HEK293 (cell line): ENCODE data around the gene PARP8.
"Not testable (repeated sequence)": the region's sequence is repeated elsewhere in the genome, so short reads cannot be mapped to it uniquely, and the experiment has no call there.

Source experiments
- CTCF ChIA-PET: fragments of 350-600 bp; formaldehyde crosslinking; extraction: SDS; loops from one replicate; lab custom pipeline; 2021; ENCODE audit warnings: antibody characterized with exemption; lab: Yijun Ruan, JAX
- POLR2A ChIA-PET: fragments of 300-600 bp; formaldehyde crosslinking; extraction: SDS; loops from one replicate; lab custom pipeline; 2020; ENCODE audit warnings: antibody characterized with exemption, inconsistent platforms; lab: Yijun Ruan, JAX
- H3K27ac ChIP-seq: fragments of 200-500 bp; sonication (Bioruptor generic); 2 replicates; pipeline ENCODE4 v1.5.1; 2014; ENCODE audit warnings: low read depth, low read length, control low read depth, inconsistent platforms; ENCODE audit errors: extremely low read depth
- H3K36me3 ChIP-seq, 2 experiments: fragments of 200-500 bp in 1 of 2; sonication (Bioruptor generic) in 1 of 2; 1 replicate in 1 of 2; 2 replicates in 1 of 2; pipeline ENCODE4 v1.5.1; 2014 to 2017; ENCODE audit warnings: inconsistent platforms in 2 of 2, low read length in 2 of 2; ENCODE audit not compliant: control insufficient read depth in 2 of 2, insufficient read depth in 1 of 2
- H3K4me1 ChIP-seq: fragments of 200-500 bp; sonication (Bioruptor generic); 2 replicates; pipeline ENCODE4 v1.5.1; 2014; ENCODE audit warnings: mild to moderate bottlenecking, low read length, inconsistent platforms; ENCODE audit not compliant: control insufficient read depth, insufficient read depth
- H3K4me3 ChIP-seq: 2 replicates; pipeline ENCODE4 v1.5.1; 2011; ENCODE audit warnings: low read depth, mild to moderate bottlenecking, control low read depth, low read length, moderate library complexity
- H3K9me3 ChIP-seq: fragments of 200-500 bp; sonication (Bioruptor generic); 2 replicates; pipeline ENCODE4 v1.5.1; 2014; ENCODE audit warnings: low read depth, low read length, inconsistent platforms; ENCODE audit not compliant: control insufficient read depth, insufficient read depth
- EGR2 ChIP-seq: fragments of 450-650 bp; formaldehyde crosslinking; IDR thresholded peaks from 2 replicates; pipeline ENCODE4 v1.5.1; 2016; ENCODE audit warnings: low read depth, missing biosample characterization, missing genetic modification characterization
- GFI1B ChIP-seq: fragments of 450-650 bp; formaldehyde crosslinking; IDR thresholded peaks from 2 replicates; pipeline ENCODE4 v1.5.1; 2016; ENCODE audit warnings: missing biosample characterization, missing genetic modification characterization
- GLI2 ChIP-seq: fragments of 450-650 bp; formaldehyde crosslinking; IDR thresholded peaks from 2 replicates; pipeline ENCODE4; 2017; ENCODE audit warnings: missing biosample characterization, missing genetic modification characterization, low read depth, borderline replicate concordance
- KLF8 ChIP-seq: fragments of 450-650 bp; formaldehyde crosslinking; IDR thresholded peaks from 2 replicates; pipeline ENCODE4 v1.5.1; 2016; ENCODE audit warnings: missing biosample characterization, missing genetic modification characterization
- SP2 ChIP-seq: fragments of 450-650 bp; formaldehyde crosslinking; IDR thresholded peaks from 2 replicates; pipeline ENCODE4 v1.5.1; 2016; ENCODE audit warnings: missing biosample characterization, missing genetic modification characterization
- ZNF121 ChIP-seq: fragments of 450-650 bp; formaldehyde crosslinking; IDR thresholded peaks from 2 replicates; pipeline ENCODE4 v1.5.1; 2016; ENCODE audit warnings: missing biosample characterization, missing genetic modification characterization
- ZNF132 ChIP-seq: fragments of 450-650 bp; formaldehyde crosslinking; IDR thresholded peaks from 2 replicates; pipeline ENCODE4 v1.5.1; 2017; ENCODE audit warnings: missing biosample characterization, missing genetic modification characterization, borderline replicate concordance
- ZNF138 ChIP-seq: fragments of 450-650 bp; formaldehyde crosslinking; IDR thresholded peaks from 2 replicates; pipeline ENCODE4 v1.5.1; 2016; ENCODE audit warnings: missing biosample characterization, missing genetic modification characterization, borderline replicate concordance
- ZNF146 ChIP-seq: fragments of 450-650 bp; formaldehyde crosslinking; IDR thresholded peaks from 2 replicates; pipeline ENCODE4 v1.5.1; 2016; ENCODE audit warnings: missing biosample characterization, missing genetic modification characterization
- ZNF175 ChIP-seq: fragments of 450-650 bp; formaldehyde crosslinking; IDR thresholded peaks from 2 replicates; pipeline ENCODE4 v1.5.1; 2016; ENCODE audit warnings: missing biosample characterization, missing genetic modification characterization
- ZNF184 ChIP-seq: fragments of 450-650 bp; IDR thresholded peaks from 2 replicates; pipeline ENCODE4 v1.5.1; 2018; ENCODE audit warnings: missing biosample characterization, mild to moderate bottlenecking, missing genetic modification characterization
- ZNF202 ChIP-seq: fragments of 450-650 bp; formaldehyde crosslinking; IDR thresholded peaks from 2 replicates; pipeline ENCODE4 v1.5.1; 2016; ENCODE audit warnings: missing biosample characterization, missing genetic modification characterization, borderline replicate concordance
- ZNF248 ChIP-seq: fragments of 450-650 bp; formaldehyde crosslinking; IDR thresholded peaks from 2 replicates; pipeline ENCODE4 v1.5.1; 2017; ENCODE audit warnings: missing biosample characterization, missing genetic modification characterization
- ZNF280C ChIP-seq: fragments of 450-650 bp; formaldehyde crosslinking; IDR thresholded peaks from 2 replicates; pipeline ENCODE4 v1.5.1; 2016; ENCODE audit warnings: missing biosample characterization, missing genetic modification characterization
- ZNF473 ChIP-seq: fragments of 450-650 bp; formaldehyde crosslinking; IDR thresholded peaks from 2 replicates; pipeline ENCODE4 v1.5.1; 2017; ENCODE audit warnings: missing biosample characterization, missing genetic modification characterization
- ZNF48 ChIP-seq: fragments of 450-650 bp; formaldehyde crosslinking; IDR thresholded peaks from 2 replicates; pipeline ENCODE4 v1.5.1; 2016; ENCODE audit warnings: missing biosample characterization, missing genetic modification characterization
- ZNF623 ChIP-seq: fragments of 450-650 bp; formaldehyde crosslinking; IDR thresholded peaks from 2 replicates; pipeline ENCODE4 v1.5.1; 2016; ENCODE audit warnings: missing biosample characterization, missing genetic modification characterization
- ZNF639 ChIP-seq: fragments of 450-650 bp; formaldehyde crosslinking; IDR thresholded peaks from 2 replicates; pipeline ENCODE4 v1.5.1; 2016; ENCODE audit warnings: missing biosample characterization, missing genetic modification characterization
- ZNF768 ChIP-seq: fragments of 450-650 bp; formaldehyde crosslinking; IDR thresholded peaks from 2 replicates; pipeline ENCODE4 v1.5.1; 2018; ENCODE audit warnings: missing biosample characterization, mild to moderate bottlenecking, missing genetic modification characterization
- ZNF843 ChIP-seq: fragments of 450-650 bp; formaldehyde crosslinking; IDR thresholded peaks from 2 replicates; pipeline ENCODE4 v1.5.1; 2016; ENCODE audit warnings: missing biosample characterization, missing genetic modification characterization
- ZSCAN5A ChIP-seq: fragments of 450-650 bp; formaldehyde crosslinking; IDR thresholded peaks from 2 replicates; pipeline ENCODE4 v1.5.1; 2016; ENCODE audit warnings: missing biosample characterization, missing genetic modification characterization
- TF ChIP-seq, protein P1 (sequence below): fragments of 450-650 bp; formaldehyde crosslinking; IDR thresholded peaks from 2 replicates; pipeline ENCODE4 v1.5.1; 2016; ENCODE audit warnings: missing biosample characterization, missing genetic modification characterization

The PARP8 gene

GRCh38 chr5:50808406-50808805 is 142.0 kb downstream of the PARP8 start:
- CTCF ChIA-PET: no interaction called here
- no peak overlapping the region for H3K27ac ChIP-seq
- peaks cover 12% of the 10 kb centered on the region; the same call in 1 of the 2 replicates for H3K4me1 ChIP-seq
- POLR2A ChIA-PET: no interaction called here
- peaks cover 0 to 2% of the 10 kb centered on the region in 2 experiments; a peak in 1 of 3 replicates for H3K36me3 ChIP-seq
- no peaks in the 10 kb centered on the region for H3K9me3 ChIP-seq
- no peak overlapping the region for H3K4me3 ChIP-seq
- TF ChIP-seq ZNF184 (tag by site-specific recombination) (no peak), ZSCAN5A (tag by site-specific recombination) (no peak), ZNF280C (tag by site-specific recombination) (no peak), ZNF623 (tag by site-specific recombination) (no peak), ZNF768 (tag by site-specific recombination) (no peak), ZNF639 (tag by site-specific recombination) (no peak), ZNF175 (tag by site-specific recombination) (no peak), KLF8 (tag by site-specific recombination) (no peak), ZNF473 (no peak), GLI2 (no peak), ZNF843 (no peak), ZNF248 (tag by site-specific recombination) (no peak), ZNF132 (tag by site-specific recombination) (no peak), EGR2 (no peak), ZNF48 (no peak), GFI1B (tag by site-specific recombination) (no peak), ZNF121 (tag by site-specific recombination) (no peak), SP2 (tag by site-specific recombination) (no peak), ZNF138 (tag by site-specific recombination) (no peak)
- TF ChIP-seq, all 188 proteins: peak for 0

DNA sequence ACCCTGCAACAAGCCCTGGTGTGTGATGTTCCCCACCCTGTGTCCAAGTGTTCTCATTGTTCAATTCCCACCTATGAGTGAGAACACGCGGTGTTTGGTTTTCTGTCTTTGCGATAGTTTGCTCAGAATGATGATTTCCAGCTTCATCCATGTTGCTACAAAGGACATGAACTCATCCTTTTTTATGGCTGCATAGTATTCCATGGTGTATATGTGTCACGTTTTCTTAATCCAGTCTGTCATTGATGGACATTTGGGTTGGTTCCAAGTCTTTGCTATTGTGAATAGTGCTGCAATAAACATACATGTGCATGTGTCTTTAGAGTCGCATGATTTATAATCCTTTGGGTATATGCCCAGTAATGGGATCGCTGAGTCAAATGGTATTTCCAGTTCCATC is 145.3 kb downstream of the PARP8 start:
- H3K4me3 ChIP-seq, POLR2A ChIA-PET, H3K27ac ChIP-seq, CTCF ChIA-PET, H3K36me3 ChIP-seq, H3K9me3 ChIP-seq: not testable (repeated sequence)
- TF ChIP-seq, protein P1, sequence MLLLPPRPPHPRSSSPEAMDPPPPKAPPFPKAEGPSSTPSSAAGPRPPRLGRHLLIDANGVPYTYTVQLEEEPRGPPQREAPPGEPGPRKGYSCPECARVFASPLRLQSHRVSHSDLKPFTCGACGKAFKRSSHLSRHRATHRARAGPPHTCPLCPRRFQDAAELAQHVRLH: peak; percentile 69; the same call in 1 of the 2 replicates
- TF ChIP-seq ZNF202 (tag by site-specific recombination) (peak; percentile 80), ZNF146 (tag by site-specific recombination) (peak; percentile 95)
- H3K4me1 ChIP-seq: peaks cover 12% of the 10 kb centered on the region
